Activated T-cell treated with anti-CD3 and anti-CD28 coated beads, Interleukin-2, amount 50 U/mL, for 72 hours (primary cell): ENCODE measurements around the gene PANK3. TPM values are rescaled to one million over a fixed set of nuclear protein-coding genes. Genes with fewer than 3 reads are reported as not detected.

Source experiments
- ATAC-seq, 2 donors: fragments of 150-1000 bp; cut with Tn5 transposase; replicated peaks in 1 of 2; 2 replicates each; pipeline ENCODE4 v1.10.0; 2021; ENCODE audit warnings: moderate library complexity in 2 of 2, mild to moderate bottlenecking in 1 of 2
- DNase-seq, 2 donors: peaks; one replicate each; pipeline ENCODE4 v3.0.0; 2021 to 2022; ENCODE audit warnings: mixed read lengths in 1 of 2
- H3K27ac Mint-ChIP-seq: one replicate; pipeline ENCODE4 v1.8.0; 2022; ENCODE audit warnings: mild to moderate bottlenecking, moderate library complexity, mixed read lengths
- H3K27me3 Mint-ChIP-seq: one replicate; pipeline ENCODE4 v1.8.0; 2022; ENCODE audit warnings: low read depth, mixed read lengths
- H3K36me3 Mint-ChIP-seq, 2 donors: one replicate each; pipeline ENCODE4 v1.8.0; 2022; ENCODE audit warnings: mixed read lengths in 2 of 2, mild to moderate bottlenecking in 1 of 2; ENCODE audit not compliant: insufficient read depth in 2 of 2
- H3K4me1 Mint-ChIP-seq: one replicate; pipeline ENCODE4 v1.8.0; 2022; ENCODE audit warnings: low read depth, mixed read lengths
- H3K4me3 Mint-ChIP-seq, 2 donors: one replicate each; pipeline ENCODE4 v1.8.0; 2022; ENCODE audit warnings: mild to moderate bottlenecking in 2 of 2, mixed read lengths in 2 of 2, moderate library complexity in 2 of 2
- H3K9me3 Mint-ChIP-seq, 2 donors: one replicate each; pipeline ENCODE4 v1.8.0; 2022; ENCODE audit warnings: mixed read lengths in 2 of 2
- total RNA-seq, 2 donors: library from RNA; stranded (reverse); gene quantifications; one replicate each; pipeline ENCODE4 v1.2.3, GENCODE V29; 2022

PANK3 gene
- total RNA-seq = 10 to 100 TPM; 48.6 to 52.3 TPM

- peak within 1 kb of the TSS; percentile 98 for H3K27ac Mint-ChIP-seq
- H3K36me3 Mint-ChIP-seq = peaks cover 4 to 8% of the 10 kb centered on the region in 2 donors
- DNase-seq (no peak), ATAC-seq (peak; percentile 80 to 81)
- H3K9me3 Mint-ChIP-seq = peaks cover 0 to 2% of the 10 kb centered on the region in 2 donors
- peaks cover 46% of the 10 kb centered on the region for H3K4me1 Mint-ChIP-seq
- peak within 1 kb of the TSS; percentile 90 to 99 for H3K4me3 Mint-ChIP-seq
- no peaks in the 10 kb centered on the region for H3K27me3 Mint-ChIP-seq
Observed at GRCh38 chr5:168578538-168579487, at the start of gene PANK3. Gene PANK3, minus strand, starts transcription at chr5:168579368. Its CDS starts 85 bp downstream, at chr5:168579283.

GRCh38 chr5:168624850-168625364 is 45.7 kb upstream of the PANK3 start:
- H3K4me1 Mint-ChIP-seq = no peaks in the 10 kb centered on the region

GRCh38 chr5:168620807-168621206 is 41.6 kb upstream of the PANK3 start:
- H3K9me3 Mint-ChIP-seq = no peaks in the 10 kb centered on the region
- H3K27ac Mint-ChIP-seq = no peak overlapping the region
- no peaks in the 10 kb centered on the region for H3K4me1 Mint-ChIP-seq
- no peak overlapping the region for H3K4me3 Mint-ChIP-seq
- ATAC-seq = no peak
- no peaks in the 10 kb centered on the region for H3K36me3 Mint-ChIP-seq
- no peaks in the 10 kb centered on the region for H3K27me3 Mint-ChIP-seq
- no peak for DNase-seq

More at GRCh38 chr5:168624850-168625364, 45.7 kb upstream of the PANK3 start:
- Mint-ChIP-seq H3K27ac (no peak overlapping the region), H3K4me3 (no peak overlapping the region), H3K9me3 (peaks cover 0 to 2% of the 10 kb centered on the region in 2 donors), H3K36me3 (peaks cover 0 to 3% of the 10 kb centered on the region in 2 donors), H3K27me3 (peaks cover 11% of the 10 kb centered on the region)
- no peak for ATAC-seq
- no peak for DNase-seq

- no peak overlapping the region for H3K4me3 Mint-ChIP-seq
- ATAC-seq = no peak
- H3K27ac Mint-ChIP-seq = no peak overlapping the region
- H3K9me3 Mint-ChIP-seq = no peaks in the 10 kb centered on the region
- H3K27me3 Mint-ChIP-seq = no peaks in the 10 kb centered on the region
- no peak for DNase-seq
- H3K4me1 Mint-ChIP-seq = peaks cover 18% of the 10 kb centered on the region
- H3K36me3 Mint-ChIP-seq = no peaks in the 10 kb centered on the region
Observed at GRCh38 chr5:168614661-168615060, 35.5 kb upstream of the PANK3 start.

- no peak for DNase-seq
- Mint-ChIP-seq H3K27me3 (no peaks in the 10 kb centered on the region), H3K4me3 (no peak overlapping the region), H3K9me3 (no peaks in the 10 kb centered on the region), H3K4me1 (peaks cover 18% of the 10 kb centered on the region), H3K36me3 (no peaks in the 10 kb centered on the region), H3K27ac (no peak overlapping the region)
- ATAC-seq = no peak
Observed at GRCh38 chr5:168613996-168614395, 34.8 kb upstream of the PANK3 start.

GRCh38 chr5:168613396-168613795 is 34.2 kb upstream of the PANK3 start:
- H3K27ac Mint-ChIP-seq = peak overlapping the region; percentile 7
- ATAC-seq (no peak), DNase-seq (no peak)
- H3K9me3 Mint-ChIP-seq = no peaks in the 10 kb centered on the region
- H3K4me1 Mint-ChIP-seq = peaks cover 24% of the 10 kb centered on the region
- H3K4me3 Mint-ChIP-seq = peak overlapping the region; percentile 19 to 60
- no peaks in the 10 kb centered on the region for H3K27me3 Mint-ChIP-seq
- no peaks in the 10 kb centered on the region for H3K36me3 Mint-ChIP-seq

- H3K9me3 Mint-ChIP-seq = no peaks in the 10 kb centered on the region
- no peaks in the 10 kb centered on the region for H3K27me3 Mint-ChIP-seq
- H3K4me3 Mint-ChIP-seq = peak overlapping the region; percentile 19 to 60
- DNase-seq (peak in 1 of 2 donors; percentile 27), ATAC-seq (peak; percentile 80 to 86)
- peak overlapping the region; percentile 80 for H3K27ac Mint-ChIP-seq
- peaks cover 28% of the 10 kb centered on the region for H3K4me1 Mint-ChIP-seq
- no peaks in the 10 kb centered on the region for H3K36me3 Mint-ChIP-seq
Observed at GRCh38 chr5:168612996-168613395, 33.8 kb upstream of the PANK3 start.

GRCh38 chr5:168612123-168612522 is 33.0 kb upstream of the PANK3 start:
- no peak for DNase-seq
- no peak for ATAC-seq
- Mint-ChIP-seq H3K4me1 (peaks cover 37% of the 10 kb centered on the region), H3K9me3 (peaks cover 0 to 2% of the 10 kb centered on the region in 2 donors), H3K27me3 (no peaks in the 10 kb centered on the region), H3K36me3 (no peaks in the 10 kb centered on the region), H3K27ac (no peak overlapping the region), H3K4me3 (no peak overlapping the region)

- Mint-ChIP-seq H3K9me3 (peaks cover 0 to 2% of the 10 kb centered on the region in 2 donors), H3K4me3 (no peak overlapping the region), H3K27me3 (no peaks in the 10 kb centered on the region), H3K36me3 (no peaks in the 10 kb centered on the region), H3K27ac (no peak overlapping the region), H3K4me1 (peaks cover 42% of the 10 kb centered on the region)
- ATAC-seq (no peak), DNase-seq (no peak)
Observed at GRCh38 chr5:168611165-168611564, 32.0 kb upstream of the PANK3 start.

- DNase-seq (no peak), ATAC-seq (no peak)
- Mint-ChIP-seq H3K27me3 (peaks cover 4% of the 10 kb centered on the region), H3K9me3 (peaks cover 0 to 2% of the 10 kb centered on the region in 2 donors), H3K4me3 (no peak overlapping the region), H3K36me3 (no peaks in the 10 kb centered on the region), H3K27ac (peak overlapping the region; percentile 14), H3K4me1 (peaks cover 42% of the 10 kb centered on the region)
Observed at GRCh38 chr5:168609806-168610482, 30.8 kb upstream of the PANK3 start.

GRCh38 chr5:168608821-168609220 is 29.7 kb upstream of the PANK3 start:
- H3K27me3 Mint-ChIP-seq = peaks cover 6% of the 10 kb centered on the region
- peaks cover 0 to 2% of the 10 kb centered on the region in 2 donors for H3K9me3 Mint-ChIP-seq
- H3K4me1 Mint-ChIP-seq = peaks cover 43% of the 10 kb centered on the region
- no peaks in the 10 kb centered on the region for H3K36me3 Mint-ChIP-seq
- no peak for DNase-seq
- H3K27ac Mint-ChIP-seq = peak overlapping the region; percentile 70
- no peak for ATAC-seq
- H3K4me3 Mint-ChIP-seq = peak overlapping the region; percentile 26 to 55

GRCh38 chr5:168608386-168608785 is 29.2 kb upstream of the PANK3 start:
- DNase-seq = no peak
- Mint-ChIP-seq H3K27me3 (peaks cover 6% of the 10 kb centered on the region), H3K27ac (peak overlapping the region; percentile 70), H3K36me3 (no peaks in the 10 kb centered on the region), H3K4me1 (peaks cover 46% of the 10 kb centered on the region), H3K4me3 (peak overlapping the region; percentile 55 to 59), H3K9me3 (peaks cover 0 to 2% of the 10 kb centered on the region in 2 donors)
- ATAC-seq = peak; percentile 29 to 38

GRCh38 chr5:168607946-168608345 is 28.8 kb upstream of the PANK3 start:
- H3K36me3 Mint-ChIP-seq = no peaks in the 10 kb centered on the region
- H3K9me3 Mint-ChIP-seq = peaks cover 0 to 2% of the 10 kb centered on the region in 2 donors
- peaks cover 7% of the 10 kb centered on the region for H3K27me3 Mint-ChIP-seq
- peak overlapping the region; percentile 55 to 59 for H3K4me3 Mint-ChIP-seq
- DNase-seq (peak; percentile 71 to 77), ATAC-seq (peak; percentile 97 to 99)
- H3K4me1 Mint-ChIP-seq = peaks cover 41% of the 10 kb centered on the region
- peak overlapping the region; percentile 70 for H3K27ac Mint-ChIP-seq
